ENCODE results near the gene PARD3B. TPM values are rescaled to one million over a fixed set of nuclear protein-coding genes. Genes with fewer than 3 reads are reported as not detected.

The PARD3B gene
- total and polyA plus RNA-seq, 2 of the 8 experiments (the other 6 are each of a cell fraction or from before 2014, with no cell fraction given), result 1.2 to 5.7 TPM

DNA sequence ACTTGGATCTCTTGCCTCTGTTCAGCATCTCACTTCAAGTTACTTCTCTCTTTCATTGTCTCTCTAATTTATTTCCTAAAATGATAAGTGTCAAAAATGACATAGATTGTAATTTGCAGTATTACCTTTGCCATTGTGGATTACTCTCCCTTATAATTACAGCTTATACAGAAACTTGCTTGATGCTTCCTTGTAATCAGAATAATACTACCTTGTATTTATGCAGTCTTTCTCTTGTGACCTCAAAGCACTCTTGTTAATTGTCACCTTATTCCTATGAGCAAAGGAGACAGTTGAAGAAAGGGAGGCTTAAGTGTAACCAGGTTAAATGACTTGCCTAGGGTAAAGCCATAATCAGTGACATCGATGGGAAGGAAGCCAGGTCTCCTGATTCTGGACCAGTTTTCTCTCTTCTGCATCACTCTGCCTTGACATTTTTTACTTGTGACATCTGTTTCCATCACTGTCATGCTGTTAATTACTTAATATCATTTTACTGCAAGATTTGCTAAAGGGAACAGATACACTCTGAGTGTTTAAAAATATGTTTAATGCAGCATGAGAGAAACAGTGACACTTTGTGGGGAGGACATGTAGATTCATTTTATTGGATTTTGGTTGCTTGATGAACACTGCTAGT lies 388.6 kb downstream of the PARD3B start:
- Histone ChIP-seq H4K20me1 (replicated peaks in 1 of 2; ENCODE audit: control insufficient read depth in 1 of 2, insufficient read depth in 2 of 2, low read length in 2 of 2) (no peaks in the 10 kb centered on the region), H3K14ac (ENCODE audit: insufficient read length) (no peak overlapping the region), H3K18ac (ENCODE audit: extremely low read depth, low read length) (no peak overlapping the region), H3K36me3 (ENCODE audit: control insufficient read depth in 2 of 4, insufficient read depth in 4 of 4, low read length in 3 of 4) (no peaks in the 10 kb centered on the region), H4K8ac (ENCODE audit: extremely low read depth, insufficient read depth, low read length) (no peak overlapping the region), H2BK15ac (ENCODE audit: low read length) (no peak overlapping the region), H2BK120ac (replicated peaks; ENCODE audit: low read depth, low read length) (no peak overlapping the region), H3K4me2 (ENCODE audit: insufficient read depth in 1 of 2, low read depth in 2 of 2, low read length in 2 of 2) (no peak overlapping the region), H3K56ac (replicated peaks; ENCODE audit: insufficient read length, low read depth, low read length) (no peak overlapping the region), H3K23me2 (ENCODE audit: low read depth, low read length) (no peaks in the 10 kb centered on the region), H2BK20ac (ENCODE audit: low read length) (no peak overlapping the region), H2BK5ac (ENCODE audit: low read depth, low read length) (no peak overlapping the region), H3K79me1 (ENCODE audit: low read depth, low read length) (no peaks in the 10 kb centered on the region), H4K5ac (ENCODE audit: insufficient read length, low read depth, low read length) (no peak overlapping the region), H3K23ac (ENCODE audit: insufficient read length) (no peak overlapping the region), H3K79me2 (ENCODE audit: control insufficient read depth in 1 of 2, insufficient read depth in 2 of 2, low read length in 2 of 2) (no peaks in the 10 kb centered on the region), H3K9me3 (ENCODE audit: insufficient read depth in 2 of 2, low read depth in 1 of 2, low read length in 1 of 2) (no peaks in the 10 kb centered on the region), H3K4me3 (ENCODE audit: extremely low read depth in 1 of 4, insufficient read depth in 2 of 4, low read depth in 3 of 4, low read length in 4 of 4) (no peak overlapping the region), H2BK12ac (ENCODE audit: low read depth, low read length) (no peak overlapping the region), H3K27me3 (replicated peaks in 1 of 4; ENCODE audit: control insufficient read depth in 3 of 4, extremely low read depth in 1 of 4, insufficient read depth in 3 of 4, low read length in 3 of 4) (no peaks in the 10 kb centered on the region), H3K4me1 (replicated peaks in 1 of 4; ENCODE audit: control insufficient read depth in 3 of 4, insufficient read depth in 4 of 4, low read length in 3 of 4) (no peaks in the 10 kb centered on the region), H3K9ac (replicated peaks in 1 of 4; ENCODE audit: extremely low read depth in 1 of 4, low read depth in 3 of 4, low read length in 3 of 4) (no peak overlapping the region), H3K27ac (ENCODE audit: low read depth, low read length) (no peak overlapping the region), H3K4ac (replicated peaks; ENCODE audit: insufficient read length, low read depth, low read length) (no peak overlapping the region), H4K91ac (replicated peaks; ENCODE audit: insufficient read length, low read length) (no peak overlapping the region), H2AK5ac (ENCODE audit: low read depth, low read length) (no peak overlapping the region), H2AFZ (ENCODE audit: low read length) (no peak overlapping the region)
- 88% methylated on average over 1 of the region's 1 CpG; no CpG with 5 or more reads in 1 of the 2 experiments for WGBS, 2 experiments (ENCODE audit: extremely low coverage in 1 of 2, insufficient coverage in 1 of 2, insufficient read length in 1 of 2, insufficient replicate concordance in 2 of 2, low coverage in 1 of 2, low lambda C conversion rate in 2 of 2, missing lambda C conversion rate in 1 of 2)
- ChIA-PET CTCF (ENCODE audit: partially characterized antibody) (no interaction called here), POLR2A (ENCODE audit: partially characterized antibody) (no interaction called here)
- FAIRE-seq, result no peak
- TF ChIP-seq, protein P1, sequence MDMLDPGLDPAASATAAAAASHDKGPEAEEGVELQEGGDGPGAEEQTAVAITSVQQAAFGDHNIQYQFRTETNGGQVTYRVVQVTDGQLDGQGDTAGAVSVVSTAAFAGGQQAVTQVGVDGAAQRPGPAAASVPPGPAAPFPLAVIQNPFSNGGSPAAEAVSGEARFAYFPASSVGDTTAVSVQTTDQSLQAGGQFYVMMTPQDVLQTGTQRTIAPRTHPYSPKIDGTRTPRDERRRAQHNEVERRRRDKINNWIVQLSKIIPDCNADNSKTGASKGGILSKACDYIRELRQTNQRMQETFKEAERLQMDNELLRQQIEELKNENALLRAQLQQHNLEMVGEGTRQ (IDR thresholded peaks at IDR 0.05; ENCODE audit: low read length), result no peak
- DNase-seq (ENCODE audit: low read depth in 1 of 2, low spot score in 2 of 2), result no peak

All from H1 (cell line).